KMS-11 (cell line): ENCODE data around the gene NOXA1.

Experiments
- H2AFZ ChIP-seq: fragments of 200-600 bp; sonication (generic); 2 replicates; pipeline ENCODE4 v1.6.1; 2016; ENCODE audit warnings: antibody characterized with exemption, mixed run types, low read depth
- H3K27ac ChIP-seq: fragments of 200-600 bp; sonication (generic); 2 replicates; pipeline ENCODE4 v1.6.1; 2016; ENCODE audit warnings: mild to moderate bottlenecking, mixed run types
- H3K27me3 ChIP-seq: fragments of 200-600 bp; sonication (generic); 2 replicates; pipeline ENCODE4 v1.6.1; 2017; ENCODE audit warnings: mild to moderate bottlenecking, low read depth, mixed run types, moderate library complexity; ENCODE audit not compliant: insufficient read depth
- H3K36me3 ChIP-seq: fragments of 200-600 bp; sonication (generic); 2 replicates; pipeline ENCODE4 v1.6.1; 2017; ENCODE audit warnings: mild to moderate bottlenecking, mixed run types; ENCODE audit not compliant: insufficient read depth
- H3K4me1 ChIP-seq: fragments of 200-600 bp; sonication (generic); 2 replicates; pipeline ENCODE4 v1.6.1; 2016; ENCODE audit warnings: mild to moderate bottlenecking, low read depth, mixed run types; ENCODE audit not compliant: poor library complexity, severe bottlenecking
- H3K4me2 ChIP-seq: fragments of 200-600 bp; sonication (generic); 2 replicates; pipeline ENCODE4 v1.7.0; 2016; ENCODE audit warnings: mild to moderate bottlenecking, mixed run types
- H3K4me3 ChIP-seq: fragments of 200-600 bp; sonication (generic); IDR thresholded peaks from 2 replicates; pipeline ENCODE4 v1.6.1; 2017; ENCODE audit warnings: low read depth, low read length, mixed read lengths; ENCODE audit not compliant: insufficient read depth
- H3K79me2 ChIP-seq: fragments of 200-600 bp; sonication (generic); 2 replicates; pipeline ENCODE4 v1.6.1; 2016; ENCODE audit warnings: low read depth, mixed run types; ENCODE audit not compliant: insufficient read depth
- H3K9ac ChIP-seq: fragments of 200-600 bp; sonication (generic); 2 replicates; pipeline ENCODE4 v1.6.1; 2016; ENCODE audit warnings: mild to moderate bottlenecking, mixed run types
- H4K20me1 ChIP-seq: fragments of 200-600 bp; sonication (generic); 2 replicates; pipeline ENCODE4 v1.6.1; 2016; ENCODE audit warnings: mild to moderate bottlenecking, mixed run types; ENCODE audit not compliant: insufficient read depth
- CTCF ChIP-seq: fragments of 200-600 bp; sonication (generic); conservative IDR thresholded peaks from 2 replicates; pipeline ENCODE4 v1.6.1; 2017; ENCODE audit warnings: low read depth, mild to moderate bottlenecking, antibody characterized with exemption, low read length, moderate library complexity, mixed read lengths

NOXA1 gene

GRCh38 chr9:137445275-137445807 lies 22.1 kb downstream of the NOXA1 start:
- no peaks in the 10 kb centered on the region for H3K79me2 ChIP-seq
- H3K36me3 ChIP-seq = no peaks in the 10 kb centered on the region
- TF ChIP-seq CTCF = peak; percentile 86
- peaks cover 26% of the 10 kb centered on the region for H3K27me3 ChIP-seq
- peak overlapping the region; percentile 3; the same call in 1 of the 2 replicates for H3K4me2 ChIP-seq
- no peak overlapping the region for H3K4me3 ChIP-seq
- H3K9ac ChIP-seq = no peak overlapping the region
- H3K4me1 ChIP-seq = peaks cover 16% of the 10 kb centered on the region
- H4K20me1 ChIP-seq = no peaks in the 10 kb centered on the region
- peak overlapping the region; percentile 19; the same call in 1 of the 2 replicates for H2AFZ ChIP-seq
- H3K27ac ChIP-seq = no peak overlapping the region

- no peak for TF ChIP-seq CTCF
- peak overlapping the region; percentile 19; the same call in 1 of the 2 replicates for H2AFZ ChIP-seq
- no peaks in the 10 kb centered on the region for H4K20me1 ChIP-seq
- H3K27me3 ChIP-seq = peaks cover 26% of the 10 kb centered on the region
- H3K36me3 ChIP-seq = no peaks in the 10 kb centered on the region
- no peak overlapping the region for H3K9ac ChIP-seq
- H3K4me2 ChIP-seq = peak overlapping the region; percentile 3; the same call in 1 of the 2 replicates
- peaks cover 16% of the 10 kb centered on the region for H3K4me1 ChIP-seq
- no peak overlapping the region for H3K27ac ChIP-seq
- no peaks in the 10 kb centered on the region for H3K79me2 ChIP-seq
- no peak overlapping the region for H3K4me3 ChIP-seq
These were observed 22.8 kb downstream of the NOXA1 start for GRCh38 chr9:137445930-137446431.

- no peak for TF ChIP-seq CTCF
- Histone ChIP-seq H3K27ac (no peak overlapping the region), H3K9ac (no peak overlapping the region), H3K4me1 (peaks cover 16% of the 10 kb centered on the region), H4K20me1 (no peaks in the 10 kb centered on the region), H2AFZ (no peak overlapping the region), H3K4me3 (no peak overlapping the region), H3K27me3 (peaks cover 22% of the 10 kb centered on the region), H3K36me3 (no peaks in the 10 kb centered on the region), H3K4me2 (no peak overlapping the region), H3K79me2 (no peaks in the 10 kb centered on the region)
These were observed 23.8 kb downstream of the NOXA1 start for GRCh38 chr9:137446851-137447471.

GRCh38 chr9:137447722-137448601 lies 24.8 kb downstream of the NOXA1 start:
- TF ChIP-seq CTCF = no peak
- Histone ChIP-seq H4K20me1 (no peaks in the 10 kb centered on the region), H3K4me3 (no peak overlapping the region), H3K4me2 (no peak overlapping the region), H3K36me3 (no peaks in the 10 kb centered on the region), H3K4me1 (peaks cover 16% of the 10 kb centered on the region), H3K27me3 (peaks cover 13% of the 10 kb centered on the region), H3K27ac (no peak overlapping the region), H3K79me2 (no peaks in the 10 kb centered on the region), H3K9ac (no peak overlapping the region), H2AFZ (no peak overlapping the region)
